Omental fat pad (tissue), 4 donors: ENCODE data around the gene LMO7. TPM values are rescaled to one million over a fixed set of nuclear protein-coding genes. Genes with fewer than 3 reads are reported as not detected.
"Not testable (repeated sequence)": the region's sequence is repeated elsewhere in the genome, so short reads cannot be mapped to it uniquely, and the experiment has no call there.

ENCODE experiments used
- ATAC-seq: fragments of 150-250 bp; one replicate; pipeline ENCODE4 v1.9.1; 2016; ENCODE audit warnings: mild to moderate bottlenecking, moderate library complexity; ENCODE audit not compliant: low FRiP score
- DNase-seq: peaks from one replicate; pipeline ENCODE4 v3.0.0-alpha.2; 2019; ENCODE audit warnings: low spot score
- CTCF ChIP-seq, 3 donors: fragments of 450-650 bp; IDR thresholded peaks; one replicate each; pipeline ENCODE4 v1.5.1; 2016 to 2017; ENCODE audit warnings: antibody characterized with exemption in 3 of 3, mild to moderate bottlenecking in 3 of 3, moderate library complexity in 2 of 3
- total RNA-seq, 4 donors: library from RNA; depleted of rRNA; stranded (reverse); fragments of >200 nt; gene quantifications; one replicate each; pipeline ENCODE4 v1.1.0, GENCODE V29; 2016

The LMO7 gene
- total RNA-seq, 4 donors from 2014 or later: 7.7 to 22.0 (median 12.4) TPM

- ATAC-seq (no peak), DNase-seq (no peak)
- no peak for TF ChIP-seq CTCF (IDR thresholded peaks at IDR 0.05)
Measured at GRCh38 chr13:75691183-75691582, 55.1 kb downstream of the LMO7 start.

- DNase-seq (no peak), ATAC-seq (no peak)
- no peak for TF ChIP-seq CTCF (IDR thresholded peaks at IDR 0.05)
Measured at GRCh38 chr13:75693227-75693626, 57.1 kb downstream of the LMO7 start.

GRCh38 chr13:75694722-75695121 is 58.6 kb downstream of the LMO7 start:
- TF ChIP-seq CTCF (IDR thresholded peaks at IDR 0.05): no peak
- DNase-seq (no peak), ATAC-seq (peak; percentile 22)

- peak in 2 of 3 donors; percentile 55 to 91 for TF ChIP-seq CTCF (IDR thresholded peaks at IDR 0.05)
- peak; percentile 86 for ATAC-seq
- DNase-seq: peak; percentile 80
Measured at GRCh38 chr13:75695908-75696307, 59.8 kb downstream of the LMO7 start.

GRCh38 chr13:75699062-75699461 is 62.9 kb downstream of the LMO7 start:
- TF ChIP-seq CTCF (IDR thresholded peaks at IDR 0.05): no peak
- DNase-seq: no peak
- ATAC-seq: no peak

GRCh38 chr13:75699717-75700116 is 63.6 kb downstream of the LMO7 start:
- not testable (repeated sequence) for DNase-seq, ATAC-seq

GRCh38 chr13:75700552-75700951 is 64.4 kb downstream of the LMO7 start:
- TF ChIP-seq CTCF (IDR thresholded peaks at IDR 0.05): no peak
- DNase-seq (no peak), ATAC-seq (no peak)

- TF ChIP-seq CTCF (IDR thresholded peaks at IDR 0.05): no peak
- ATAC-seq (no peak), DNase-seq (no peak)
Measured at GRCh38 chr13:75702476-75702875, 66.3 kb downstream of the LMO7 start.
